Umbilical cord (tissue), 2 donors: ENCODE results near the gene BET1L. TPM values are rescaled to one million over a fixed set of nuclear protein-coding genes. Genes with fewer than 3 reads are reported as not detected.

Experiments
- DNase-seq: peaks from one replicate; pipeline ENCODE4 v3.0.0-alpha.2; 2015; ENCODE audit warnings: low spot score
- total RNA-seq: library from RNA; depleted of rRNA; stranded (reverse); fragments of >200 nt; gene quantifications from one replicate; pipeline ENCODE4 v1.2.3, GENCODE V29; 2014; ENCODE audit warnings: low replicate concordance; ENCODE audit not compliant: insufficient read depth

The BET1L gene
- total RNA-seq, 1 donor from 2014 or later, result 14.0 TPM

DNA sequence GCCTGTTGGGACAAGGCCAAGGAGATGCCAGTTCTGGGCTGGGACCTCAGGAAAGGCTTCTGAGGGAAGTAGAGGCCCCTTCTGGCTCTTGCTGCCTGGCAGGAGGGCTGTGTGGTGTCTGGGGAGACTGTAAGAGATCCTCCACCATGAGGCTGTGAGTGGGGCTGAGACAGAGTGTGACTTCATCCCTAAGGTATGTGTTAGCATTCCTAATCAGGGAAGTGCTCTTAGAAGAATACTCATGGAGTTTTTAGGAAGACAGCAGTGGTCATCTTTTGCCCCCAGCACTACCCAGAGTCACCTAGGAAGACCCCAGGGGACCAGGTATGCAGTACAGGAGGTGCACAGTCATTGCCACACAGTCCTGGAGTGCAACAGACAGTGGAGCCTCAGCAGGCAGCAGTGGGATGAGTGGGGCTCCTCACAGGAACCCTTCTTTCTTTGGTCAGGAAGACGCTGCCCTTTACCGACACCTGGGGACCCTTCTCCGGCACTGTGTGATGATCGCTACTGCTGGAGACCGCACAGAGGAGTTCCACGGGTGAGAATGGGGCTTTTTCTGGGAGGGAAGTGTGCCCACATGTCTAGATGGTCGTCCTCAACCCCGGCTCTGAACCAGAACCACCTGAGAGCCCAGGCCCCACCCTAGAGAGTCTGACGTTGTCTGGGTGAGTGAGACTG is 3.1 kb upstream of the BET1L start:
- no peak for DNase-seq

DNA sequence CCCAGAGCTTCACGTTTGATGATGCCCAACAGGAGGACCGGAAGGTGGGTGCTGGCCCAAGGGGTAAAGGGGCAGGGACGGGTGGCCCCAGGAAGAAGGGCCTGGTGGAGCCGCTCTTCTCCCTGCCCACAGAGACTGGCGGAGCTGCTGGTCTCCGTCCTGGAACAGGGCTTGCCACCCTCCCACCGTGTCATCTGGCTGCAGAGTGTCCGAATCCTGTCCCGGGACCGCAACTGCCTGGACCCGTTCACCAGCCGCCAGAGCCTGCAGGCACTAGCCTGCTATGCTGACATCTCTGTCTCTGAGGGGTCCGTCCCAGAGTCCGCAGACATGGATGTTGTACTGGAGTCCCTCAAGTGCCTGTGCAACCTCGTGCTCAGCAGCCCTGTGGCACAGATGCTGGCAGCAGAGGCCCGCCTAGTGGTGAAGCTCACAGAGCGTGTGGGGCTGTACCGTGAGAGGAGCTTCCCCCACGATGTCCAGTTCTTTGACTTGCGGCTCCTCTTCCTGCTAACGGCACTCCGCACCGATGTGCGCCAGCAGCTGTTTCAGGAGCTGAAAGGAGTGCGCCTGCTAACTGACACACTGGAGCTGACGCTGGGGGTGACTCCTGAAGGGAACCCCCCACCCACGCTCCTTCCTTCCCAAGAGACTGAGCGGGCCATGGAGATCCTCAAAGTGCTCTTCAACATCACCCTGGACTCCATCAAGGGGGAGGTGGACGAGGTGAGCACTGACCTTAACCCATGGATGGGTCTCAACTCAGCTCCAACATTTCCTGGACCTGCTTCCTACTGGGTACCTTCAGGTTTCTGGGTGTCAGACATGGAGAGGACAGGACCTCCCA is 2.3 kb upstream of the BET1L start:
- DNase-seq, result no peak

DNA sequence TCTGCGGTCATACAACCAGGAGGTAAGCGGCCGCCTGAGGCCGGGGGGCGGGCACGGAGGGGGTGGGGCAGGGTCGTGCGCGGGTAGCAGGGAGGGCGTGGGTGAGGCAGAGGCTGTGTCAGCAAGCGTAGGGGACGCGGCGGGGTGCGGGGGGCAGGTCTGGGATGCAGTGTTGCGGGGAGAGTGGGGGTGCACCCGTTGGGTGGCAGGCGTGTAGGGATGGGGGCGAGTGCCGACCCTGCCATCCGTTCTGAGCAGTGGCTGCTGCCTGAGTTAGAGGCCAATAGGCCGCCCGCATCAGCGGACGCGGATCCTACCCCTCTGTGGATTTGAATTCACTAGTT is 1.7 kb upstream of the BET1L start:
- DNase-seq, result no peak

DNA sequence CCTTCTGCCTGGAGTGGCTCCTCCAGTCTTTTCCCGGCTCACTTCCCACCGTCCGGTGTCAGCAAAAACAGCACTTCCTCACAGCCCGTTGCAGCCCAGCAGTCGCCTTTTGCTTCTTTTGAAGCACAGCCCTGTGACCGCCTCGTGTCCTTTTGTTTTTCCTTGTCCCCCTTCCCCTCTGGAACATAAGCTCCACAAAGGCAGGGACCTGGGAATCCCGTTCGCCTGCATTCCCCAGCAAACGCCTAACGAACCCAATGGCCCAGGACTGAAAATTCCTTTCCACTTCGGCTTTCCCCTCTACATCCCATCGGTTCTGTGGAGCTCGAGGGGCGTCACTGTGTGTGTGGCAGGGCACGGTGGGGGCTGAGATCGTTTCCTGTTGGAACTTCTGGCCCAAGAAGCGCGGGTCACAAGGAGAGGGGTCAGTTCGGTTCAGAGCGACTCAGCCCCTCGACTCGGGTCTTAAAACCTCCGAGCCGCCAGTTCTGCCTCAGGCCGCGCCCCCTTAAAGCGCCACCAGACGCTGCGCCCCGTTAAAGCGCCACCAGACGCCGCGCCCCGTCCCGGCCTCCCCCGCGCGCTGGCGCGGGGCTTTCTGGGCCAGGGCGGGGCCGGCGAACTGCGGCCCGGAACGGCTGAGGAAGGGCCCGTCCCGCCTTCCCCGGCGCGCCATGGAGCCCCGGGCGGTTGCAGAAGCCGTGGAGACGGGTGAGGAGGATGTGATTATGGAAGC is 1.1 kb upstream of the BET1L start:
- DNase-seq, result peak; percentile 88

DNA sequence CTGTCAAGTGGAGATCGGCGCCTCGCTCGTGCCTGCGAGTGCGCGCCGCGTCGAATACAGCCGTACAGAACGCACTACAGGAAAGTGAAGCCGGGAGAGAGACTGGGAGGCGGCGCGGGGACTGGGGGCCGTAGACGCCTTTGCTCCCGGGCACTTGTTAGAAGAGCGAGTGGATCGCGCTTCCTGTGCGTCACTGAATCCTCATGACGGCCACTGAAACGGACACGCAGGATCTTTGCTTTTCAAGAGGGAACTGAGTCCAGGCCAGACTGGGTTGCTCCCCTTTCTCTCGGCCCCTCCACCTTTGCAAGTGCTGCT is 623 bp upstream of the BET1L start:
- no peak for DNase-seq

DNA sequence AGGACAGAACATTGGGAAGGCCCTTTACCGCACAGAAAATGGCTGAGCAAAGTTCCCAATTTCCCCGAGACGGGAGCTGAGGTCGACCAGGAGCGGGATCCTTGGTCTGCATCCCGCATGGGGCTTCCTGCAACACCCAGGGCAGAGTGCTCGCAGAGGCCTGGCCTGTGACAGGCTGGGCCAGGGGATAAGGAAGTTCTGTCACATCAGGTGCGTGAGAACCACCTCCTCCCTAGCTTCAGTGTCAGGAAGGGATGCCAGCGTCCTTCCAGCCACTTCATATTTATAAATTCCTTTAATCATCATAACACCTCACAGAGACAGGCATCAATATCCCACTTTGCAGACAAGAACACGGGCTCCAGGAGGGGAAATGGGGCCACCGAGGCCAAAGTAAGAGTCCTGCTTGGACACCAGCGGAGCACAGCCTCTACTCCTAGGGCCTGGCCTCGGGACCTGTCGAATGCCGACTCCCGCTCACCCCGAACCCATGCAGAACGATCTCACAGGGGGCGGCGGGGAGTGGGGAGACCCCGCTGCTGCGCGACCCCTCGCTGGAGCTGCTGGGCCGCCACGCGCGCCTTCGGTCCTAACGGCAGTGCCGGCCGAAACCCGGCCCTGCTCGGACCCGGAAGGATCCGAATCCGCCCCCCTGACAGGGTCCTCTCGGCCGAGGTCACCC is 532 bp downstream of the BET1L start:
- DNase-seq, result no peak

DNA sequence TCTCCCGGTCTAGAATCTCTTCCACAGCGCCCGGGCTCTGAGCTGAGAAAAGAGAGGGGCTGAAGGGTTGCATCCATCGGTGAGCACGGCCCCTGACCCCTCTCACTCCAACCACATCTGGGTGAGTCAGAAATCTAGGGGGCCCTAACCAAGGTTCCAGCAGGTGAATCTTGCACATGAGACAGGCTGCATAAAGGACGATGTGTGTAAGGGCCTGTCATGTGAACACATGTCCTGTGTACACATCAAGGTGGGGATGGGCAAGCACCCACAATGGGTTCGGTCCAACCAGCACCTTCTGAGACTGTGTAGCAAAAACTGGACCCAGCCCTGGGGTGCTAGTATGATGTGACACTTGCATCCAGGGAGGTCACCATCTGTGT is 1.2 kb downstream of the BET1L start:
- DNase-seq, result no peak

DNA sequence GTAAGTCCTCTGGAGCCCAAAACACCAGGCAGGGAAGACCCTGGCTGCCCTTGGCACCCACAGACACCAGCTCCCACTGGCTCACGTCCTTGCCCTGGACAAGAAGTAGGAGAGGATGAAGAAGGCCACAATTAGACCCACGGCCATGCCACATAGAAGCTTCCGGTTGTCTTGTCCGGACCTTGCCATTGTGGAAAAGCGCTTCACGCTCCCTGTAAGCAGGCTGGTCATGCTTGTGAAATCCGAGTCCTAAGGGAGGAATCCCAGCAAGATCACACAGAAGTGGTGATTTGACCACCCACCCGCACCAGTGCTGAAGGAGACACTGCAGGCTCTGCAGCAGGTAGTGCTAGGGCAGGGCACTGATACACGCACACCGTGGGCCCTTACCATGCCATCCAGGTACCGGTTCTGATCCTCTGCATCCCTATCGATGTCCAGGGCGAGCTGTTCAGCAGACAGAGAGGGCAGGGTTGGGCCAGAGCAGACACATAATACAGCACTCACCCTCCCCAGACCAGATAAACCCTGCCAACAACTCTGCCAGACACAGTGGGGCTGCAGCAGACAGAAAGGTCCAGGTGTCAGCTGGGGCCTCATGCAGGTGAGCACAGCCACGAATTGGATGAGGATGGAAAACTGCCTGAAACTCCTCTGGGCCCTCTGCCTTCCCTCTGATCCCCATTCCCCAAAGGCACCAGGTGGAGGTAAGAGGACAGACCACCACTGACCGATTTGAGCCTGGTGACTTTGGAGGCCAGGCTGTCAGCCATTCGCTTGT is 1.8 kb downstream of the BET1L start:
- no peak for DNase-seq

DNA sequence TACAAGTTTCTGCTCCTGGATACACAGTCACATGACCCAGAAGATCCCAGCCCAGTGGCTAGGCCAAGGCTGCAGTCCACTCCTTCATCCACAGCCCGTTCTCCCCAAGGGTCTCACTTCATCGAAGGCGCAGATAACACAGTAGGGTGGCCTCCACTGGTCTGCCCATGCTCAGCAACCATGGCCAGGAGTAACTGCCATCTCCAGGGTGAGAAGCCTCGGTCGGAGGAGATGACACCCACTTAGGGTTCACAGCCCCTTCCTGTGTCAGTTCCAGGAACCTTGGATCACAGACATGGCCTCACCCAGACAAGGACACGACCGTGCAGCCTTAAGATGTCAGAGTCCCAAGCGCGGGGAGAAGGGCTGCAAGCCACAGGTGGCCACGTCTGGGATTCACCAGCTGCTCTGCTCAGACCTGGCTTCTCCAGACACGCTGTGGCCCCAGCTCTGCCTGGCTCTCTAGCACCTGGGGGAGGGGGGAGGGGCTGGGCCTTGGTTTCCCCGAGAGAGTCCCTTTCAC is 2.6 kb downstream of the BET1L start:
- no peak for DNase-seq

DNA sequence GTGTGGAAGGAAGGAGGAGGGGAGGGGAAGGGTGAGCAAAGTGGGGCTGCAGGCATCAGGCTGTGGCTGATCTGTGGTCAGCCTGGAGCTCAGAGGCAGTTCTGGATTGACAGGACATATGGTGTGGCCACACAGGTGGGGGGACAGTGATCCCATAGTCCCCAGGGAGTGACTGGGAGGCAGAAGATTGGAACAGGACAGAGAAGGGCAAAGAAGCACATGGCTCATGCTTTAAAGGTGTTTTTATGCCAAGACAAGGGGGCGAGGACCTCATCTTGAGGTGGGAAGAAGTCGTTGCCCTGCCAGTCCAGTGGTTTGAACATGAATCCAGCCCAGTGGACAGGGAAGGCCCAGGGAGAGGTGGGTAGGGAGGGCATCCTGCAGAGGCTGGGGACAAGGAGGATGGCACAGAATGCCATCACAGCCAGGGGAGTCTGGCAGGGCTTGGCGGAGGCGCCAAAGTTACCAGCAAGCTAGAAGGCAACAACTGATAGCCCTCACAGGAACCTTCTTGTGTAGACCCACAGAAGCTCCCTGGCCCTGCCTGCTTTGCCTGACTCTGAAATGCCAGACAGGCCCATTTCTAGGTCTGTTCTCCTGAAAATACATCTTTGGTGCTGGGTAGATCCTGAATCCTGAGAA is 3.1 kb downstream of the BET1L start:
- DNase-seq, result no peak

DNA sequence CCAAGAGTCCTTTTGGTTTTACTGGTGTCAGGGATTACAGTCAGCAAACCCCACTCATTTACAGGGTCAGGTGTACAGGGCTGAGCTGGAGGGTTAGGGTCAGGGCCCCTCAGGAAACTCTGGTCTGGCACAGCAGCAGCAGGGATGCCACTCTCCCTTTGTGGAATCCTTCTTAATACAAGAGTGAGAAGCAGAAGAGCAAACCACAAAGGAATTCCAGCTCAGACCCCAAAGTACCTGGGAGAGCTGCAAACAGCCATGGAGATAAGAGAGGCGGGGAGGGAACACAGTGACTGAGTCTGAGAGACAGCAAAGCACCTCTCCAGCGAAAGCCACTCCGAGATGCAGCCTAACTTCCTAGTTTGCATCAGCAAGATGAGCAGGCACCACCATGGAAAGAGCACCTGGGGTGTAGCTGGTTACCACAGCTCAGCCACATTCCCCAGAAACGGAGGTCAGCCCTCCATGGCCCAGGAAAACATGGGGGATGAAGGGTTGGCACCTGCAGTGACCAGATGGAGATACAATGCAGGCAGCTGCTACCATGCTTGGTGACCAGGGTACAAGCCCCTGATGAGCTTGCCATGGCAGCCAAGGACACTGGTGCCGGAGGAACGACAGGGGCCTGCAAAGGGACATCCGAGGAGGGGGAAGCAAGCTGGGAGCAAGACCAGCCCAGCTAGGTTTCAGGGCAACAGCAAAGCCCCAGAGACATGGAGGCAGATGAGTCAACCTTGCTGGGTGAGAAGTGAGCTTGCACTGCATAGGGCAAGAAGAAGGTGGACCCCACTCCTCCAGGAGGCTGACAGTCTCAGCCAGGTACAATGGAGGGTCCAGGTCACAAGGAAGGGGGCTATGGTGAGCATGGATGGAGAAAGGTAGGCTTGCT is 3.9 kb downstream of the BET1L start:
- DNase-seq, result no peak

DNA sequence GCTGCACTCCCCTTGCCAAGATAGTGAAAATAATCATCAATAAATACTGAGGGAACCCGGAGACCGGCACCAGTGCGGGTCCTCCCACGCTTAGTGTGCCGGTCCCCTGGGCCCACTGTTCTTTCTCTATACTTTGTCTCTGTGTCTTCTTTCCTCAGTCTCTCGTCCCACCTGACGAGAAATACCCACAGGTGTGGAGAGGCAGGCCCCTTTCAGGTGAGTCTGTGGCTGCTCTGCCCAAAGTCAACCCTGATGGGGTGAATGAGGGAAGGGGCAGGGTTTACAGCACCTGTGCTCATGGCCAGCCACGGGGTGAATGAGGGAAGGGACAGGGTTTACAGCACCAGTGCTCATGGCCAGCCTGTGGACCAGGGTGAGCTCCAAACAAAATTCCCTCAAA is 4.7 kb downstream of the BET1L start:
- no peak for DNase-seq

DNA sequence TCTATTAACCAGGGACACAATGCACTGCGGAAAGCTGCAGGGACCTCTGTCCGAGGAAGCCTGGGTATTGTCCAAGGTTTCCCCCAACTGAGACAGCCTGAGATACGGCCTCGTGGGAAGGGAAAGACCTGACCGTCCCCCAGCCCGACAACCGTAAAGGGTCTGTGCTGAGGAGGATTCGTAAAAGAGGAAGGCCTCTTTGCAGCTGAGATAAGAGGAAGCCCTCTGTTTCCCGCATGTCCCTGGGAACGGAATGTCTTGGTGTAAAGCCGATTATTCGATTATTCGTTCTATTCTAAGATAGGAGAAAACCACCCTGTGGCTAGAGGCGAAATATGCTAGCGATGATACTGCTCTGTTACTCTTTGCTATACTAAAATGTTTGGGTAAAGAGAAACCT is 5.2 kb downstream of the BET1L start:
- DNase-seq, result no peak

DNA sequence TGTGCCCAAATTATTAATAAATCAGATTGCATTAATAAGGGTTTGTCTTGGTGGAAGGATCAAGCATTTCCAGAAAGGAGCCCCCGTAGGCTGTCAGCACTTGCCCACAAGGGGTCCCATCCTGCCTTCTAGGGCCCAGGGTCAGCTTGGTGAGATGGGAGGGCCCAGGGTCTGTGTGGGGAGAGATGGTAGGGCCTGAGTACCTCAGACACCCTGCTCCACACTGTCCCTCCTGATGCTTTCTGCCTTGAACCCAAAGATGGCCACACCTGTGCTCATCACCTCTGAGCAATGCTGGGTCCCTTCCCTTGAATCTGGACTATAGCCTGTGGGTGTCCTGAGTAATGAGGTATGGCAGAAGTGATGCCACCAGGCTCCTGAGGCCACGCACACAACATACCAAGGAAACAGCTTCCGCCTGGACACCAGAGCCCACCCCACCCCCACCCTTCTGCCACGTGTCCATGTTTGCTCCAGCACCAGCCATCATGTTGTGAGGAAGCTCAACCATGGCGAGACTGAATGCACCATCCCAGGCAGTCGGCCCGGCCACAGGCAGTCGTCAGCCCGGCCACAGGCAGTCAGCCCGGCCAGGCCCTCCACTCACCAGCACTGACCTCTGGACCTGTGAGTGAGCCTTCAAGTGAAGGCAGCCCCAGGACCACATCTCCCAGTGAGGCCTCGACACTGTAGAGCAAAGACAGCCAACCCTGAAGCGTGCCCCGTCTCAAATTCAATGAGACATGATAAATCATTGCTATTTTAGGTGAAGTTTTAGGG is 6.8 kb downstream of the BET1L start:
- no peak for DNase-seq

DNA sequence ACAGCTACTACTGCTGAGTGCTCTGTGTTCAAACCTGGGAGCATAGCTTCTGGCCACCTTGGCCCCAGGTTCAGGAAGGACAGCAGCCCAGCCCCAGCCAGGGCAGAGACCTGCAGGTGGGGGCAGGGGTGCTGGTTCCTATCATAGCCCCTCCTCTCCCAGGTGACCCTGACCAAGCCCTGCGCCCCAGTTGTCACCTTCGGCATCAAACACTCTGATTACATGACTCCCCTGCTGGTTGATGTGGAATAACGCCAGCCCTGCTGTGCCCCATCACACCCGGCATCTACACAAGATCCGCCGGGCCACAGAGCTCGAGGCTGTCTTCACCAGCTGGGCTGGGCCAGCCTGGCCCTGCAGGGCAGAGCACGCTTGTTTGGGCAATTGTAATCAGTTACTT is 7.4 kb downstream of the BET1L start:
- DNase-seq, result no peak

DNA sequence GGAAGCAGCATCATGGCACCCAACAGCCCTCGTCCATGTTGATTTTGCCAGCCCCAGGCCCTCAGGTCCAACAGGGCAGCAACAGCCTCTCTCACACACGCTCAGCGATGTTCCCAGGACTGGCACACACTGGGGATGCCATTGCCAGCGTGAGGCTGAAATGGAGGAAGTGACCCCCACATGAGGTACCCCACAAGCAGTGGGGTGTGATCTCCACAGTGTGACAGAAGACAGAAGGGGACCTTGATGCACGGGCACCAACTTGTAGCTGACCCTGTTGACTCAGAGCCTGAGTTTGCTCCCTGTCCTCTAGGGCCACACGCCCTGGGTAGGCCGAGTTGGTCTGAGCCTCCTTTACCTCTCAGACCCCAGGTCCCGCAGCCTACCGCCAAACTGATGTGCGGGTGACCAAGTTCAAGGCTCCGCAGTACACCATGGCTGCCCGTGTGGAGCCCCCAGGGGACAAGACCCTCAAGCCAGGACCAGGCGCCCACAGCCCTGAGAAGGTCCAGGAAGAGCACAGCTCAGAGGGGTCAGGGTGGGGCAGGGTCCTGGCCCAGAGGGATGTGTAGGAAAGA is 8.1 kb downstream of the BET1L start:
- DNase-seq, result no peak

DNA sequence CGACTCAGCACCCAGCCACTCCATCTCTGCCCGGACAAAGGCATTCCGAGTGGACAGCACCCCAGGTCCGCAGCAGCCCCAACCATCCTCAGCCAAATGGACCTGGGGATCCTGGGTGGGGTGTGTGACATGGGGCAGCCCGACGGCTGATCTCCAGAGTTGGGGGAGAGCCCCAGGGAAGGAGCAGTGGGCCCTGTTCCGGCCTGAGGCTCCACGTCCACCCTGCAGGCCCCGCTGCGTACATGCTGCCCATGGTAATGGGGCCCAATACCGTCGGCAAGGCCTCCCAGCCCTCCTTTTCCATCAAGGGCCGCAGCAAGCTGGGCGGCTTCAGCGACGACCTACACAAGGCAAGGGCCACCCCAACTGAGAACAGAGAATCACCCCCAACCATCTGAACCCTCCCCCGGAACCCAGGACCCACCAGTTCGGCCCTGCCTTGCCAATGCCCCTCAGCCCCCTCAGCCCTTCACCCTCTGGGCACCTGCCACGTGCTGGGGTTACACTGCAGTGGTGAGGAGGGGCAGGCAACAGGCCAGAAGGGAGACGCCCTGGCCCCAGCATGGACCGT is 8.9 kb downstream of the BET1L start:
- no peak for DNase-seq

DNA sequence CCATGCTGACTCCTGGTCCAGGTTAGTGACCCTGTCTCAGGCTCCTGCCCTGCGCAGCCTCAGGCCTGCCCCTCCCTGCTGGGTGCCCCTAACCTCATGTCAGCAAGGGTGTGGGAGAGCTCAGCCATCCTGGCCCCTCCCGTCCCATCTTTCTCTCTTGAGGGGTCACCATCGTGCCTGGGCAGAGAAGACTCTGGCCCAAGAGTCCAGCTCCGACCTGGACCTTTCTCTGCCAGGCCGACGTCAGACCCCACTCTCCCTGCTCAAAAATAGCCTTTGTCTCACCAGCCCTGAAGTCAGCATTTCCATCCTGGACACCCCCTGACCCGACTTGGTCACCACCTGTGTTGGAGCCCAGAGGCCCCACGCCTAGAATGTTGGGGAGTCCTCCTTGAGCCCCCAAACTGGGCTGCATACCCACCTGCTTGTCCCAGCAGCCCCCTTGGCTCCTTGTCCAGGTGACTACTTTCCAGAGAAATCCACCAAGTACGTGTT is 9.4 kb downstream of the BET1L start:
- DNase-seq, result no peak
